GM19035 (cell line): ENCODE measurements around the gene MPP2.
"Not testable (repeated sequence)": the region's sequence is repeated elsewhere in the genome, so short reads cannot be mapped to it uniquely, and the experiment has no call there.

ENCODE experiments used
- ATAC-seq: cut with Tn5 transposase; IDR thresholded peaks from one replicate; pipeline ENCODE4 v1.9.1; 2021; ENCODE audit not compliant: unreplicated experiment

Gene MPP2

GRCh38 chr17:43905400-43905984, 1.8 kb downstream of the MPP2 start:
- no peak for ATAC-seq

- ATAC-seq = no peak
Observed at GRCh38 chr17:43901861-43902589, 5.3 kb downstream of the MPP2 start.

- ATAC-seq = no peak
Observed at GRCh38 chr17:43900858-43901754, 6.2 kb downstream of the MPP2 start.

GRCh38 chr17:43900183-43900857, 7.0 kb downstream of the MPP2 start:
- peak; percentile 52 for ATAC-seq

- ATAC-seq = no peak
Observed at GRCh38 chr17:43898446-43898845, 8.9 kb downstream of the MPP2 start.

- ATAC-seq = no peak
Observed at GRCh38 chr17:43897831-43898230, 9.5 kb downstream of the MPP2 start.

- not testable (repeated sequence) for ATAC-seq
Observed at GRCh38 chr17:43894494-43894893, 12.8 kb downstream of the MPP2 start.

- ATAC-seq = no peak
Observed at GRCh38 chr17:43892647-43892952, 14.7 kb downstream of the MPP2 start.

- no peak for ATAC-seq
Observed at GRCh38 chr17:43891851-43892646, 15.3 kb downstream of the MPP2 start.

GRCh38 chr17:43890240-43890639, 17.1 kb downstream of the MPP2 start:
- no peak for ATAC-seq

GRCh38 chr17:43888548-43888947, 18.8 kb downstream of the MPP2 start:
- no peak for ATAC-seq

- ATAC-seq = no peak
Observed at GRCh38 chr17:43882761-43883415, 24.4 kb downstream of the MPP2 start.

GRCh38 chr17:43881758-43882505, 25.4 kb downstream of the MPP2 start:
- no peak for ATAC-seq

- ATAC-seq = no peak
Observed at GRCh38 chr17:43881181-43881580, 26.2 kb downstream of the MPP2 start.

GRCh38 chr17:43880420-43880991, 26.8 kb downstream of the MPP2 start:
- no peak for ATAC-seq

- no peak for ATAC-seq
Observed at GRCh38 chr17:43879723-43880419, 27.5 kb downstream of the MPP2 start.

- no peak for ATAC-seq
Observed at GRCh38 chr17:43878260-43879175, 28.8 kb downstream of the MPP2 start.
